ENCODE data around the gene EGR1.

GRCh38 chr5:138460032-138460693 lies 5.1 kb upstream of the EGR1 start:
- TF ChIP-seq CTCF (IDR thresholded peaks at IDR 0.05; ENCODE audit: low read length) (no peak), EZH2 (IDR thresholded peaks at IDR 0.05; ENCODE audit: borderline replicate concordance, low read length) (no peak)
